SJSA1 (cell line): ENCODE data around the gene LCN1. TPM values are rescaled to one million over a fixed set of nuclear protein-coding genes. Genes with fewer than 3 reads are reported as not detected.

Experiments
- total RNA-seq: library from RNA; depleted of rRNA; stranded (reverse); fragments of >200 nt; shearing (Covaris generic); gene quantifications from 2 replicates; pipeline ENCODE4 v1.2.3, GENCODE V29; 2014; rRNA removed

LCN1 gene
- total RNA-seq, 1 experiment from 2014 or later: not detected

Other genes with a start within 250 kb of the LCN1 start
- gene PPP1R26, start 41.7 kb upstream of the LCN1 start, total RNA-seq: 11.0 and 16.8 TPM in 2 replicates
- gene MRPS2, start 20.8 kb upstream of the LCN1 start, total RNA-seq: 12.6 and 21.3 TPM in 2 replicates
- not detected in 2 replicates for gene OBP2A, start 24.7 kb downstream of the LCN1 start, total RNA-seq
- gene PAEP, start 40.3 kb downstream of the LCN1 start, total RNA-seq: not detected in 2 replicates
- gene GLT6D1, start 118.1 kb downstream of the LCN1 start, total RNA-seq: not detected in 2 replicates
- gene LCN9, start 141.9 kb downstream of the LCN1 start, total RNA-seq: not detected in 2 replicates
- gene SOHLH1, start 178.0 kb downstream of the LCN1 start, total RNA-seq: not detected in 2 replicates
- not detected in 2 replicates for gene KCNT1, start 180.7 kb downstream of the LCN1 start, total RNA-seq